SK-N-SH treated with all-trans-retinoic acid at 6 μM for 48 hours (cell line): ENCODE measurements around the gene WFS1.

Source experiments
- ATAC-seq: fragments of 200-7000 bp; cut with Tn5 transposase; 3 replicates; pipeline ENCODE4 v1.9.1; 2020; ENCODE audit warnings: mild to moderate bottlenecking, moderate library complexity
- ARNTL ChIP-seq: fragments of 450-650 bp; formaldehyde crosslinking; IDR thresholded peaks from 2 replicates; pipeline ENCODE4 v1.5.0; 2020; ENCODE audit warnings: low read depth, mild to moderate bottlenecking, moderate library complexity, borderline replicate concordance
- CSDC2 ChIP-seq: fragments of 250-450 bp; sonication (Bioruptor Pico); IDR thresholded peaks from 2 replicates; pipeline ENCODE4 v1.5.0; 2020; ENCODE audit warnings: mild to moderate bottlenecking, moderate library complexity
- ESRRG ChIP-seq: fragments of 250-450 bp; sonication (Bioruptor Pico); IDR thresholded peaks from 2 replicates; pipeline ENCODE4 v1.6.1; 2021; ENCODE audit warnings: mild to moderate bottlenecking
- GLIS3 ChIP-seq: fragments of 250-450 bp; sonication (Bioruptor Pico); IDR thresholded peaks from 2 replicates; pipeline ENCODE4 v1.5.0; 2020; ENCODE audit warnings: mild to moderate bottlenecking, moderate library complexity
- ISL1 ChIP-seq: fragments of 250-450 bp; sonication (Bioruptor Pico); IDR thresholded peaks from 2 replicates; pipeline ENCODE4 v2.1.2; 2022; ENCODE audit warnings: mild to moderate bottlenecking, moderate library complexity
- OSR1 ChIP-seq: fragments of 250-450 bp; sonication (Bioruptor Pico); IDR thresholded peaks from 2 replicates; pipeline ENCODE4 v1.8.0; 2022; ENCODE audit warnings: moderate library complexity, mild to moderate bottlenecking, inconsistent platforms
- PATZ1 ChIP-seq: fragments of 250-450 bp; sonication (Bioruptor Pico); IDR thresholded peaks from 2 replicates; pipeline ENCODE4 v1.8.0; 2020; ENCODE audit warnings: mild to moderate bottlenecking, moderate library complexity, borderline replicate concordance
- RARB ChIP-seq: fragments of 250-450 bp; sonication (Bioruptor Pico); IDR thresholded peaks from 2 replicates; pipeline ENCODE4 v1.8.0; 2021; ENCODE audit warnings: mild to moderate bottlenecking, moderate library complexity
- SNAI2 ChIP-seq: fragments of 250-450 bp; sonication (Bioruptor Pico); IDR thresholded peaks from 2 replicates; pipeline ENCODE4 v1.5.0; 2020; ENCODE audit warnings: mild to moderate bottlenecking, moderate library complexity
- TCF4 ChIP-seq: fragments of 250-450 bp; sonication (Bioruptor Pico); IDR thresholded peaks from 2 replicates; pipeline ENCODE4 v1.8.0; 2021; ENCODE audit warnings: mild to moderate bottlenecking, moderate library complexity, borderline replicate concordance
- TOX ChIP-seq: fragments of 250-450 bp; sonication (Bioruptor Pico); IDR thresholded peaks from 2 replicates; pipeline ENCODE4 v1.8.0; 2021; ENCODE audit warnings: mild to moderate bottlenecking, moderate library complexity, borderline replicate concordance
- ZNF565 ChIP-seq: fragments of 450-650 bp; formaldehyde crosslinking; conservative IDR thresholded peaks from 2 replicates; pipeline ENCODE4 v1.5.0; 2020; ENCODE audit warnings: low read depth, mild to moderate bottlenecking, moderate library complexity
- ZNF70 ChIP-seq: fragments of 450-650 bp; formaldehyde crosslinking; IDR thresholded peaks from 2 replicates; pipeline ENCODE4 v1.5.0; 2020; ENCODE audit warnings: mild to moderate bottlenecking, moderate library complexity
- ZNF8 ChIP-seq: fragments of 450-650 bp; formaldehyde crosslinking; IDR thresholded peaks from 2 replicates; pipeline ENCODE4 v1.5.0; 2020; ENCODE audit warnings: mild to moderate bottlenecking, moderate library complexity
- TF ChIP-seq, protein P1 (sequence below): fragments of 250-450 bp; sonication (Bioruptor Pico); IDR thresholded peaks from 2 replicates; pipeline ENCODE4 v1.5.1; 2021; ENCODE audit warnings: mild to moderate bottlenecking, moderate library complexity
- TF ChIP-seq, protein P2 (sequence below): fragments of 250-450 bp; sonication (Bioruptor Pico); IDR thresholded peaks from 2 replicates; pipeline ENCODE4 v1.8.0; 2021; ENCODE audit warnings: low read depth, mild to moderate bottlenecking, moderate library complexity, borderline replicate concordance

Gene WFS1

GRCh38 chr4:6278801-6279197 is 9.1 kb downstream of the WFS1 start:
- TF ChIP-seq TOX (CRISPR knock-in tag) (no peak), ZNF8 (CRISPR knock-in tag) (no peak), ZNF70 (CRISPR knock-in tag) (no peak)
- no peak for ATAC-seq

DNA sequence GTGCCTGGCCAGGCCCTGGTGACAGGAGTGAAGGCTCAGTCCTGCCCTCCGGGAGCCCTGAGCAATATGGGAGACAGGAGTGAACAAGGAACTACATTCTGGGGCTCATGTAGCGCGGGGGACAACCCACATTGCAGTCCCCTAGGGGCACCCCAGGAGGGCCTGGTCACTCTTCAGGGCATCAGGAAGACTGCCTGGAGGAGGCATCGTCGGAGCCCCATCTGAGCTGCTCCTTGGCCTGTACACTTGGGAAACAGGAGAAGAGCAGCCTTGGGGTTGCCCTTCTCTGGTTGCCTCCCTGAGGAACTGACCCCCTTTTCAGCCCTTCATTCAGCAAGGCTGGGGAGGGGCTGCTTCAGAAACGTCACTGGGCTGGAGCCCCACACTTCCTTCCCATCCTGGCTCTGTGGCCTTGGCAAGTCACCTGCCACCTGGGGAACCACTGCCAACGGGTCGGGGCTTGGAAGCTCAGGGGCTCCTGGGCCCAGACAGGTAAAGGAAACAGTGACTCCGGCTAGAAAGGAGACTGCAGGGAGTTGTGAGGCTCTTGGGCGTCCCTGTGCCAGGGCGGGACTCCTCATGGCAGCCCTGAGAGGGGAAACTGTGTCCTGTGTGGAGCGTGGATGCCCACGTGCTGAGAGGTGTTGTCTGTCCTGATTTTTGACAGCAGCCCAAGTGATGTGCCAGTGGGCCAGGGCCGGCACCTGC is 10.1 kb downstream of the WFS1 start:
- TF ChIP-seq ZNF70 (CRISPR knock-in tag), result no peak
- TF ChIP-seq, protein P1, sequence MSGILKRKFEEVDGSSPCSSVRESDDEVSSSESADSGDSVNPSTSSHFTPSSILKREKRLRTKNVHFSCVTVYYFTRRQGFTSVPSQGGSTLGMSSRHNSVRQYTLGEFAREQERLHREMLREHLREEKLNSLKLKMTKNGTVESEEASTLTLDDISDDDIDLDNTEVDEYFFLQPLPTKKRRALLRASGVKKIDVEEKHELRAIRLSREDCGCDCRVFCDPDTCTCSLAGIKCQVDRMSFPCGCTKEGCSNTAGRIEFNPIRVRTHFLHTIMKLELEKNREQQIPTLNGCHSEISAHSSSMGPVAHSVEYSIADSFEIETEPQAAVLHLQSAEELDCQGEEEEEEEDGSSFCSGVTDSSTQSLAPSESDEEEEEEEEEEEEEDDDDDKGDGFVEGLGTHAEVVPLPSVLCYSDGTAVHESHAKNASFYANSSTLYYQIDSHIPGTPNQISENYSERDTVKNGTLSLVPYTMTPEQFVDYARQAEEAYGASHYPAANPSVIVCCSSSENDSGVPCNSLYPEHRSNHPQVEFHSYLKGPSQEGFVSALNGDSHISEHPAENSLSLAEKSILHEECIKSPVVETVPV (CRISPR knock-in tag), result no peak
- TF ChIP-seq SNAI2 (CRISPR knock-in tag), result no peak
- no peak for TF ChIP-seq ZNF565 (CRISPR knock-in tag)
- TF ChIP-seq, all 23 proteins: peak for 0
- ATAC-seq, result no peak

DNA sequence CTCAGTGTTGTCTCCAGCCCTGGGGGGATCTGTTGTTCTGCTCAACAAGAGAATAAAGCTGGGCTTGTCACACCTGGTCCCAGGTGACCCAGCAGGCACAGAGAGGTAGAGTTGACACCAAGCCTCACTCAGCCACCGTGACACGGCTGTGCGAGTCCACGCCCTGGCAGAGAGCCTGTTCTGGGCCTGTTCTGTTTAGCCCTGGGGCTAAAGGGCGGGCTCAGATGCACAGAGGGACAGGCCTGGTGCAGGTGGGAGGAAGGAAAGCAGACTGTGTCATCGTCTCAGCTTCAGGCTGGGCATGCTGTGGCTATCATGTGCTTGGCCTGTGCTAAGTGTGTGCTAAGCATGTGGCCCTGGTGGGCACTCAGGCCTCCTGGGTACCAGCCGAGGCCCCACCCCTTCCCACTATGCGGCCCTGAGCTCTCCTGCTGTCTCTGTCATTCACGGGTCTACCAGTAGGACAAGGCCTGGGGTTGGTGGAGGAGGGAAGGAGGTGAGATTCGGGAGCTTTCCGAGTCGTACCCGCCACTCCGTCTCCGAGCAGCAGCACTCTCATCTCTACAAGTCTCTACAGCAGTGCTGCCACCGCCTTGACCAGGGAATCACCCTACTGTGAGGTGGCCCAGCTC is 10.8 kb downstream of the WFS1 start:
- TF ChIP-seq GLIS3 (CRISPR knock-in tag) (no peak), OSR1 (CRISPR knock-in tag) (no peak), PATZ1 (CRISPR knock-in tag) (no peak), ZNF565 (CRISPR knock-in tag) (no peak), CSDC2 (CRISPR knock-in tag) (no peak), RARB (CRISPR knock-in tag) (no peak), ISL1 (no peak), TCF4 (CRISPR knock-in tag) (no peak)
- TF ChIP-seq, protein P2, sequence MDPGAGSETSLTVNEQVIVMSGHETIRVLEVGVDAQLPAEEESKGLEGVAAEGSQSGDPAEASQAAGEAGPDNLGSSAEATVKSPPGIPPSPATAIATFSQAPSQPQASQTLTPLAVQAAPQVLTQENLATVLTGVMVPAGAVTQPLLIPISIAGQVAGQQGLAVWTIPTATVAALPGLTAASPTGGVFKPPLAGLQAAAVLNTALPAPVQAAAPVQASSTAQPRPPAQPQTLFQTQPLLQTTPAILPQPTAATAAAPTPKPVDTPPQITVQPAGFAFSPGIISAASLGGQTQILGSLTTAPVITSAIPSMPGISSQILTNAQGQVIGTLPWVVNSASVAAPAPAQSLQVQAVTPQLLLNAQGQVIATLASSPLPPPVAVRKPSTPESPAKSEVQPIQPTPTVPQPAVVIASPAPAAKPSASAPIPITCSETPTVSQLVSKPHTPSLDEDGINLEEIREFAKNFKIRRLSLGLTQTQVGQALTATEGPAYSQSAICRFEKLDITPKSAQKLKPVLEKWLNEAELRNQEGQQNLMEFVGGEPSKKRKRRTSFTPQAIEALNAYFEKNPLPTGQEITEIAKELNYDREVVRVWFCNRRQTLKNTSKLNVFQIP, result no peak
- ATAC-seq, result no peak

DNA sequence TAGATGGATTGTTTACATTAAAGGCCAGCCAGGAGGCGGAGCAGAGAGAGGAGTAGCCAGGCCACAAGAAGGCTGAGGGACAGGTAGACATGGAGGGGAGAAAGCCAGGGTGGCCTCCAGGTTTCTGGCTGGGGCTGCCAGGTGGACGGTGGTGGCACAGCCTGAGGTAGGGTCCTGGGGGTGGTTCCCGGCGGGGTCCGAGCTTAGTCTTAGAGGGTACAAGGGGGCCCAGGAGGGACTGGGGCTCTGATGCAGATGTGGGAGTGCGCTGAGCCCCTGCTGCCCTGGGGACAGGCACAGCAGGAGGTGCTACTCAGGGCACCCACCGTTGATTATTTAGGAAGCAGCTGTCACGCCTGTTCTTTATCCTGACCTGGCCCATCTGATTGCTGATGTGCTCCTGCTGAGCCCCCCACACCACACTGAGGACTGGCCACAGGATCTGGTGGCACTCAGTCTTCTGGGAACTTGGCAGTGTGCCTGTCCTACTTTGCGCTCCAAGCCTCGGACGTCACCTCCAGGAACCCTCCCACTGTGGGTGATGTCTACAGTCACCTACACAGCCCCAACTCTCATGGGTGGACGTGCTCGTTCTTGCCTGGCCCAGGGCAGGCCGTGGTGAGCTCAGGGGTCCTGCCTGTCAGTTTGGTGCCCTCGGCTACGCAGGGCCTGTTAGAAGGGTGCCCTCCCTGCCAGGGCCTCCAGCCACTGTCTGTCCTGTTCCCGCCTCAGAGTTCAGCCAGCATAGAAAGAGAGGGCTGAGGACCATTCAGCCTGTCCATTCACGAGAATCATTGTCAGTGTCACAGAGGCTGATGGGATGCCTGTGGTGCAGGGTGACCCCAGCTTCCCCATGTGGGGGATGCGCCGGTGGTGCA is 12.0 kb downstream of the WFS1 start:
- TF ChIP-seq, protein P1 (CRISPR knock-in tag), result no peak
- TF ChIP-seq ARNTL (no peak), CSDC2 (CRISPR knock-in tag) (no peak), ZNF70 (CRISPR knock-in tag) (no peak), TOX (CRISPR knock-in tag) (no peak), ESRRG (CRISPR knock-in tag) (no peak)
- TF ChIP-seq, protein P2, result no peak
- ATAC-seq, result no peak
